Ovary (tissue), 3 donors: ENCODE results near the gene CD180.

ENCODE experiments used
- POLR2A ChIP-seq: fragments of 450-650 bp; IDR thresholded peaks from one replicate; pipeline ENCODE4 v1.6.1; 2017; ENCODE audit warnings: antibody characterized with exemption, mild to moderate bottlenecking, moderate library complexity
- TF ChIP-seq, protein P1 (sequence below), 3 donors: fragments of 450-650 bp in 2 of 3; fragments of 200-600 bp in 1 of 3; IDR thresholded peaks; one replicate each; pipeline versions ENCODE4 v1.5.1 to v1.8.0; 2016 to 2022; ENCODE audit warnings: antibody characterized with exemption in 3 of 3, mild to moderate bottlenecking in 1 of 3
- donor health status: DM: no; HTN: no; CAD: no.

DNA sequence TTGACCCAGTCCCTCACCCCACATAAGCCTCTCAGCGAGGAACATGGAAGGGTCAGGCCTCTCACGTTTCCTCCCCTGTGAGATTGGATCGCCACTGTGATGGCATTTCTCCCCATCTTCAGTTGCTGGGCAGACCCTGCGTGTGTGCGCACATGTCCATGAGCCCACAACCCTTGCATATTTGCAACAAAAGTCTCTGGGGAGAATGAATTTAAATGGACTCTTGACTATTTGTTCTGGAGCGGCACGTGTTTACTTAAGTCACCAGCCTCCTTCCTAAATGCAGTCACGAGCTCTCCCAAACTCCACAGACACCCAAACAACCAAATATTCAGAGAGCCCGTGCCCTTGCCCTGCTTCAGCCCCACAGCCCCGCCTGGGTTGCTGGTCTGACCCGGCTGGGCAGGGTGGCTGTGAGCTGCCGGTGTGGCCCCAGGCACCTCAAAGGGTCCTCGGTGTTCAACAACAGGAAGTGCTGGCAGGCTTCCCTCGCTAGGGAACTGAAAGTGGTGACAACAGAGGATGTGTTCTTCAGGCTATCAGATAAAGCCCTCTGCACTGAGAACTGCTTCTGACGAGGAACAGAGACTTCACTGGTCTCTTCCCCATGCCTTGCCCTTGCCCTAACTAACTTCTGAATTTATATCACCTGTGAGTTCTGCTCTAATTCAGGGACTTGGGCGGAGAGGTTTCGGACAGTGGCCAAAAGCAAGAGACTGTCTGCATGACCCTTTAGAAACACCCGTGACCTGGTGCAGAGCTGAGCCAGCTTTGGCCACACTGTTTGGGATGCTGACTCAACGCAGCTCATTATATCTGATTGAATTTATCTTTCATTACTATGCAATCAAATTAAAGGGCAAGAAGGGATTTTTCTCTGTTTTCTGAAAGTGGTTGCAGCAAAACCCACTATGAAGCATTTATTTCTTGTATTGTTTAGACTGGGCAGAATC is 19.2 kb upstream of the CD180 start:
- no peak for TF ChIP-seq POLR2A
- TF ChIP-seq, protein P1, sequence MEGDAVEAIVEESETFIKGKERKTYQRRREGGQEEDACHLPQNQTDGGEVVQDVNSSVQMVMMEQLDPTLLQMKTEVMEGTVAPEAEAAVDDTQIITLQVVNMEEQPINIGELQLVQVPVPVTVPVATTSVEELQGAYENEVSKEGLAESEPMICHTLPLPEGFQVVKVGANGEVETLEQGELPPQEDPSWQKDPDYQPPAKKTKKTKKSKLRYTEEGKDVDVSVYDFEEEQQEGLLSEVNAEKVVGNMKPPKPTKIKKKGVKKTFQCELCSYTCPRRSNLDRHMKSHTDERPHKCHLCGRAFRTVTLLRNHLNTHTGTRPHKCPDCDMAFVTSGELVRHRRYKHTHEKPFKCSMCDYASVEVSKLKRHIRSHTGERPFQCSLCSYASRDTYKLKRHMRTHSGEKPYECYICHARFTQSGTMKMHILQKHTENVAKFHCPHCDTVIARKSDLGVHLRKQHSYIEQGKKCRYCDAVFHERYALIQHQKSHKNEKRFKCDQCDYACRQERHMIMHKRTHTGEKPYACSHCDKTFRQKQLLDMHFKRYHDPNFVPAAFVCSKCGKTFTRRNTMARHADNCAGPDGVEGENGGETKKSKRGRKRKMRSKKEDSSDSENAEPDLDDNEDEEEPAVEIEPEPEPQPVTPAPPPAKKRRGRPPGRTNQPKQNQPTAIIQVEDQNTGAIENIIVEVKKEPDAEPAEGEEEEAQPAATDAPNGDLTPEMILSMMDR (IDR thresholded peaks at IDR 0.05) = no peak
